Measurements from ENCODE around the gene MRPS27. TPM values are rescaled to one million over a fixed set of nuclear protein-coding genes. Genes with fewer than 3 reads are reported as not detected.
A peak's percentile ranks its signal among the peaks of the same experiment; 100 is the strongest.
"Not testable (repeated sequence)": the region's sequence is repeated elsewhere in the genome, so short reads cannot be mapped to it uniquely, and the experiment has no call there.

Gene MRPS27
- total RNA-seq, 1 donor from 2014 or later: 63.2 TPM

GRCh38 chr5:72199681-72200080 lies 120.4 kb downstream of the MRPS27 start:
- no peak for ATAC-seq

- ATAC-seq: no peak
Measured at GRCh38 chr5:72197393-72197792, 122.6 kb downstream of the MRPS27 start.

GRCh38 chr5:72195581-72195980 lies 124.5 kb downstream of the MRPS27 start:
- ATAC-seq: no peak

DNA sequence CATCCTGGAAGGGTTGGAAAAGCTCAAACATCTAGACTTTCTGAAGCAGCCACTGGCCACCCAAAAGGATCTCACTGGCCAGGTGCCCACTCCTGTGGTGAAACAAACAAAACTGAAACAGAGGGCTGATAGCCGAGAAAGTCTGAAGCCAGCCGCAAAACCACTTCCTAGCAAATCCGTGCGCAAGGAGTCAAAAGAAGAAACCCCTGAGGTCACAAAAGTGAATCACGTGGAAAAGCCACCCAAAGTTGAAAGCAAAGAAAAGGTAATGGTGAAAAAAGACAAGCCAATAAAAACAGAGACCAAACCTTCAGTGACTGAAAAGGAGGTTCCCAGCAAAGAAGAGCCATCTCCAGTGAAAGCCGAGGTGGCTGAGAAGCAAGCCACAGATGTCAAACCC lies 125.2 kb downstream of the MRPS27 start:
- no peak for ATAC-seq

DNA sequence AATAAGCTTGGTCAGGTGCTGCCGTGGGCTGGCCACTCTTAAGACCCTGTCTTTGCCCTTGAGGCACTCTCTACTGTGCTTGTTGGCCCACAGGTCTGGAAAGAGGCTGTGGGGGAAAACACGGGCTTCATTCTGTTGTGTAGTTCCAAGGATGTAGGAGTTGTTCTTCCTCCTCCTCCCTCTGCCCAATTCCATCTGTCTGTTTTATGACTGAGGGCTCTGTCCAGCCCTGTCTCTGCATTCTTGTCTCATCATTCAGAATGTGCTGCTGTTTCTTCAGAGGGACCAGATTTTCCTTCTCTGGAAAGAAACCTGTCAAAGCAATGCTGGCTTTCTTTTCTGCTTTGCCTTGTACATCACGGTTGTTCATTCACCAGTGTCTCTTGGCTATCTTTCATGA lies 128.6 kb downstream of the MRPS27 start:
- no peak for ATAC-seq

DNA sequence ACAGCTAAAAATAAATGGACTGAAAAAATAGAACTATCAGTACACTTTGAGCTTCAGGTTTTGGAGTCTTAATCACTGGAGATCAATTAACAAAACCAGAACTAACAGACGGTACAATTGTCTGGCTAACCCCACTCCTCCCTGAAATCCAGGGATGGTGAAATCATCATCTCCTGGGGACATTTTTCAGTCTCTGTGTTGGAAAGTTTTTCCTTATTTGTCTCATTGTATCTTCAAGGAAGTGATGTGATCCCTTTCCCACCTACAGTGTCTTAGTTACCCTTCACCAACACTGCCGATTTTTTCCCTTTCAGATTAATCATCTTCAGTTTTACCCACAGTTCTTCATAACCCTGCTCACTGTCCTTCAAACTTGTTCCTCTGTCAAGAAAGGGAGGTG lies 130.9 kb downstream of the MRPS27 start:
- no peak for ATAC-seq

GRCh38 chr5:72188166-72188565 lies 131.9 kb downstream of the MRPS27 start:
- ATAC-seq: no peak

DNA sequence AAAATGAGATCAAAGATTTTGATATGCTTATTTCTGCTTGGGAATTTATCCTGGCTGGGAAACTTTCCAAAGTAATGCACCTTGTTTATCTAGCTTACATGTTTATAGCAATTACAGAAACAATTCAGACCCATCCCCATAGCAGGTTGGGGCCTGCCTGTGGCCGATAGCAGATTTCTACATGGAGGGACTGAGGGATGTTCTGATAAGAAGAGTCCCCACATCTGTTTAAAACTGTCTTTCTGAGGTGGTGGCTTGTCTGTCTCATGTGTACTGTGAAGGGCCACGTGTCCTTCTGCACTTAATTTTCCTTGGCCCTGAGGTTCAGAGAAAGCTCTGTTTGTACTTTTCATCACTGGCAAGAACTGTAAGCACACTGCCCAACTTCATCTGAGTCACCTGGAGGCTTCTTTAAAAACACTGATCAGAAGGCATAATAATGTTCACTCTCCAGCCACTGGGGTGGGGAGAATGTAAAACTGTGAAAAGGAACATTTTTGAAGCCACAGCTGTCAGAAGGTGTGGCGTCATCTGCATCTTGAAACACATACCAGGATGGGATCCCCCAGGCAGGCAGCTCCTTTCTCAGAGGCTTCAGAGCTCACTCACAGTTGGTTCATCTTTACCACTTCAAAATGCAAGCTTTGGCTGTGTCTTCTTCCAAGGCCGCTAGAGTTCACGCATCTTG lies 132.5 kb downstream of the MRPS27 start:
- ATAC-seq: no peak

- no peak for ATAC-seq
Measured at GRCh38 chr5:72185496-72186329, 134.3 kb downstream of the MRPS27 start.

DNA sequence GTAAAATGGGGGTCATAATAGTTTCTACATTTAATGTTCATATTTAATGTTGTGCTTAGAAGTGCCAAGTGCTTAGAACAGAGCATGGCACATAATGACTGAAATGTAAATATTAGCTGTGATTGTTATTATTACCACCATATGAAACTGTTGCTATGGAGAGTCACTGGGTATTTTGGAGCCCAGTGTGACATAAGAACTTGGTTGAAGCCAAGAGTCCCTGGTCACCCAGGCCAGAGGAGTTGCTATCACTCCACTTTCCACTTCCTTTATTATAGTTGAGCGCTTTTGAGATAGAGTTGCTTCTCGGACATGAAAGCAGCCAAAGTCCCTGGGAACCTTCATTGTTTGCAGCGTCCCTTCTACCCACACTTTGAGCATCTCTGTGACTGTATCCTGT lies 135.6 kb downstream of the MRPS27 start:
- no peak for ATAC-seq

DNA sequence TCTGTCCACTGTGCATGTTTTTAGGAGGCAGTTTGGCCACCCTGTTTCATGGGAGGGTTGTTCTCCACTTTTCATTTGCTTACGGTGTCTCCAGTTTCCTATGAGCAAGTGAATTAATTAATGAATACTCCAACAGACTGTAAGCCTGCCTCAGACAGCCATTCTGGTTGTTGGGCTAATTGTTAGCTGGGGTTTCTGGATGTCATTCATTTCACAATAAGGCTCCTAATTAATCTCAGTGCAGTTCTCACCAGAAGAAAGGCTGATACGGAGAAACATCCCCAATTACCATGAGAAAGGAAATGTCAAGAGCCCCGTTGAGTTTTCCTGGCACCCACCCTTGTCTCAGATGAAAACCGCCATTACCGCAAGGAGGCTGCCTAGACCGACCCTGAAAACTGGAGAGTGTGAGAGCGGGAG lies 136.9 kb downstream of the MRPS27 start:
- ATAC-seq: no peak

GRCh38 chr5:72182686-72183085 lies 137.4 kb downstream of the MRPS27 start:
- ATAC-seq: no peak

- no peak for ATAC-seq
Measured at GRCh38 chr5:72180925-72181324, 139.1 kb downstream of the MRPS27 start.

- peak; percentile 29 for ATAC-seq
Measured at GRCh38 chr5:72179816-72180440, 140.1 kb downstream of the MRPS27 start.

- peak; percentile 53 for ATAC-seq
Measured at GRCh38 chr5:72179028-72179815, 140.8 kb downstream of the MRPS27 start.

- ATAC-seq: no peak
Measured at GRCh38 chr5:72177538-72177937, 142.5 kb downstream of the MRPS27 start.

- ATAC-seq: no peak
Measured at GRCh38 chr5:72172786-72173185, 147.3 kb downstream of the MRPS27 start.

- no peak for ATAC-seq
Measured at GRCh38 chr5:72171667-72172066, 148.4 kb downstream of the MRPS27 start.

DNA sequence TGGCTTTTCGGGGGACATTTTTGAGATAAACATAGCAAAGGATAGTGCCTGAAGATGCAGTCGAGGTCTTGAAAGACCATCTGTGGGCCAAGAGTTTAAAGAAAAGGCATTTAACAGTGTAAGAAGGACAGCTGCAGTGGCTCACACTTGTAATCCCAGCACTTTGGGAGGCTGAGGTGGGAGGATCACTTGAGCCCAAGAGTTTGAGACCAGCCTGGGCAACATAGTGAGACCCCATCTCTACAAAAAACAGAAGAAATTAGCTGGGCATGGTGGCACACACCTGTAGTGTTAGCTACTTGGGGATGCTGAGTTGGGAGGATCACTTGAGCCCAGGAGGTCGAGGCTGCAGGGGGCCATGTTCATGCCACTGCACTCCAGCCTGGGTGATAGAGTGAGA lies 148.9 kb downstream of the MRPS27 start:
- not testable (repeated sequence) for ATAC-seq

DNA sequence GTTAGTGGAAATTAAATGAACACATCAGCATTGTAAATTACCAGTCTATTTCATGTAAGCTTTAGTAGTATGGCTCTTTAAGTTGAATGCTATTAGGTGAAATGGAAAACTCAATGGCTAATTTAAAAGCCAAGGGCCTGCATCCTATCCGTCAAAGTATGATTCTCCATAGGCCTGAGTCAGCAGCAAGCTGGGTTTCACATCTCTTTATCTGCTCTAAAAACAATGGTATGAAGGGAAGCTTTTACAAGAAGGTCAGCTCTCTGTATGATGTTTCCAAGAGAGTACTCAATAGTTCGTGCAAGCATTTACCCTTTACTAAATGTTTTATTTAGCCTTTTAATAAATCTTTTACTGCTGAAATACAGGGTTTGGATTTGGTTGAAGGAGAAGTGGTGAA lies 149.9 kb downstream of the MRPS27 start:
- no peak for ATAC-seq

Data from esophagus mucosa (tissue), 1 donor.